T1000 (cell line): Measurements from ENCODE around the gene RPL10.

Experiments
- DNase-seq: peaks from one replicate; lab custom pipeline; 2025; ENCODE audit warnings: mixed read lengths; lab: John Stamatoyannopoulos, UW

The RPL10 gene

DNA sequence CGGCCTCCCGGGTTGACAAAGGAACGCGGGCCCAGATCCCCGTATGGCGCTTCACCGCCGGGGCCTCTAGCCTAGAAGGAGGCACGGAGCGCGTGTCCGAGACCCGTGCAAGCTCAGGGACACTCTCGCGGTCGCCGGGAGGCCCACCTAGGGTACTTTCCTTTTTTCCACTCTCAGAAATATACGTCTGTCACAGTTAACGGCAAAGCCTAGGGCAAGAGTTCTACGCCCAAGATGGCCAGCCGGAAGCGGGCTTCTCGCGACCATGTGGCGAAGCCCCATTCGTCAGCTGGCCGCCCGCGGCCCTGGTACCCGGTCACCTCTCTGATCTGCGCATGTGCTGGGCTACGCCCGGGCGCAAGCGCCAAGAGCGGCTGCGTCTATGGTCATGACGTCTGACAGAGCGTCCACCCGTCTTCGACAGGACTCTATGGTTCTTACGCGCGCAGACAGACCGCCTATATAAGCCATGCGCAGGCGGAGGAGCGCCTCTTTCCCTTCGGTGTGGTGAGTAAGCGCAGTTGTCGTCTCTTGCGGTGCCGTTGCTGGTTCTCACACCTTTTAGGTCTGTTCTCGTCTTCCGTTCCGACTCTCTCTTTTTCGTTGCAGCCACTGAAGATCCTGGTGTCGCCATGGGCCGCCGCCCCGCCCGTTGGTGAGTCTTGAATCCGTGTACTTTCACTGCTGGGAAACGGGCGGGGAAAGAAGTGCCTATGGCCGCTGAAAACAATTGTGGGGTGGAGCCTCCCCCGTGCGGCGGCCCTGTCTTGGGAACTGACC is at the start of gene RPL10:
Gene RPL10 (plus strand): TSS at position 490 of the 780 bp plus-strand sequence. CDS start 143 bp downstream, at position 633.
- peak; percentile 87 for DNase-seq

DNA sequence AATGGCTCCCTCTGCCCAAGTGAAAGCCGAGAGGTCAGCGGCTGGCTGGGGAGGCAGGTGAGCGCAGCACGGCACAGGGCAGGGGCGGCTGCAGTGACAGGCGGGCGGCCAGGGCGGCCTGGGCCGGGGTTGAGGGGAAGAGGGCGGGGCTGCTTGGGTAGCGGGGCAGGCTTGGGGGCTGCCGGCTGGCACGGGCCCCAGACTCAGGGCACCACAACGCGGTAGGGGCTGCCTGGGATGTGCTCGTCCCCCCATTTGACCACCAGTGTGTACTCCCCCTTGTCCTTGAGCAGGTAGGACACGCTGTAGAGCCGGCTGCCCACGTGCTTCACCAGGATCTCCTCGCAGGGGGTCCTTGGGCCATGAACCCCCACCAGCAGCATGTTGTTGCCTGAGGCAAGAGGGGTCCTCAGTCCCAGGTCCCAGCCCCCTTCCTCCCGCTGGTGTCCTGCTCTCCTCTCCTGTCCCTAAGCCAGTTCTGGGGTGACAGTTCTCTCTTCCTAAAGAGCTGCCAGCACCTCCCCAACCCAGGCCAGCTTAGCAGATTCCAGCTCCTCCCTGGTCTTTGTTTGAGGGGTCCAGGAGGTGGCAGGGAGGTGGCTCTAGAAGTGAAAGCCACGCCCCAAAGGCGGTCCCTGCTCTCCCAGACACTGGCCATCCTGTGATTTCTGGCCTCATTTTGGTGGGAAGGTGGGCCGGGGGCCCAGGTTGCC is 49.4 kb upstream of the RPL10 start:
- no peak for DNase-seq

DNA sequence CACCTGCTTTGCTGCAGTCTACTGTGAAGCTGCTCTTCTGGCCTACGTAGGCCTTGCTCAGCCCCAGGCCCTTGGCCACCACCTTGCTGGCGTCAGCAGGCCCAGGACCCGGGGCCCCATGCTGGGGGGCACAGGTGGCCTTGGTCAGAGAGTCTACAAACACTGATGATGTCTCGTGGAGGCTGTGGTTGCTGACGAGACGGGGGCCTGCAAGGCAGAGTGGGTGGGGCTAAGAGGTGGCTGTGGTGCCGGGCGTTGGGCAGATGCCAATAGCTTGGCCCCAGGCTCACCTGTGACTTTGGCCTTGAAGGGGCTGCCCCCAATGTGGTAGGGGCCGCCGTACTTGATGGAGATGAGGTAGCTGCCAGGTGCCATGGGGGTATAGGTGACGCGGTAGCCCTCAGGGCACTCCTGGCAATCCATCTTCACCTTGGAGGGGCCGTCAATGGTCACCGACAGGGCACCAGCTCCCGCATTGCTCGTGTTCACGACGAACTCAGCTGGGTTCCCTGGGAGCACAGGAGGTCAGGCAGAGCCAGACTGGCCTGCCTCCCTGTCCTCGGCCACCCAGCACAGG is 48.7 kb upstream of the RPL10 start:
- DNase-seq, result no peak

DNA sequence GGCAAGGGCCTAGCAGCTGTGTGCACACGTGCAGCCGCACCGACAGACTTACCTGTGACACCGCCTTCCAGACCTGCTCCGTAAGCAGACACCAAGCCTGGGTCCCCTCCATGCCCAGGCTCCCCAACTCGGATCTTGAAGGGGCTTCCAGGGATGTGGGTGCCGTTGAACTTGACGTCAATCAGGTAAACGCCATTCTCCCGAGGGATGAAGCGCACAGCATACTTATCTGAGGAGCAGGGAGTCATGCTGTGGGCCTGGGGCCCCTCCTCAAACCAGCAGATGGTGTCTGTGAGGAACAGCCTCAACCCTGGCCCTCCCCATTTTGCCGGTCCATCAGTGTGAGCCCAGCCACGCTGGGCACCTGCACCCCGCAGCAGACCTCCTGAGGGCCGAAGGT is 48.2 kb upstream of the RPL10 start:
- no peak for DNase-seq

DNA sequence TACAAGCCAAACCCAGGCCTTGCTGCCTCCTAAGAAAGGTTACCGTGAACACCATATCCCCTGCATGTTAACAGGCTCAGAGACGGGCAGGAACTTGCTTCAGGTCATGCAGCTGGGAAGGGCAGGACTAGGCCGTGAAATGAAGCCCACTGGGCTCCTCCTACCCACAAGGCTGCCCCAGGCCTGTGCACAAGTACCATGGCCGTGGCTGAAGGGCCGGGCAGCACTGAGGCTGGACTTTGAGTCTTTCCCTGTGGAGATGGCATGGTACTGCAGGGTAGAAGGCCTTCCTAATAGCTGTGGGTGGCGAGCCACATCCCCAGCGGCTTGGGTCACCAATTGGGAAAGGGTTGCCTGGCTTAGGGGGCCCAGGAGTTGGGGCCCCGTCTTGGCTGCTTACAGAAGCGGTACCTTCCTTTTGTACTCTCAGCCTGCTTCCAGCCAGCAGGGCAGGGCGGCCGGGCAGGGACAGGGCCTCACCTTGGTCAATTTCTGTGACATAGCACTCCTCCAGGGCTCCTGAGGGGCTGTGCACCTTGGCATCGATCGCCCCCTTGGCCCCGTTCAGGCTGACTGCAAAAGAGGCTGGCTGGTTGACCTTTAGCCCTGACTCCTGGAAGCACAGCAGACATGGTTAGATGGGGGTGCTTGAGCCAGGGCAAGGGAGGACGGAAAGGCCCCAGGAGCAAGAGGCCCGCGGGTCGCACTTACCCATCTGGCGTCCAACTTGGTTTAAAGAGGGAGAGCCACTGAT is 47.6 kb upstream of the RPL10 start:
- no peak for DNase-seq

DNA sequence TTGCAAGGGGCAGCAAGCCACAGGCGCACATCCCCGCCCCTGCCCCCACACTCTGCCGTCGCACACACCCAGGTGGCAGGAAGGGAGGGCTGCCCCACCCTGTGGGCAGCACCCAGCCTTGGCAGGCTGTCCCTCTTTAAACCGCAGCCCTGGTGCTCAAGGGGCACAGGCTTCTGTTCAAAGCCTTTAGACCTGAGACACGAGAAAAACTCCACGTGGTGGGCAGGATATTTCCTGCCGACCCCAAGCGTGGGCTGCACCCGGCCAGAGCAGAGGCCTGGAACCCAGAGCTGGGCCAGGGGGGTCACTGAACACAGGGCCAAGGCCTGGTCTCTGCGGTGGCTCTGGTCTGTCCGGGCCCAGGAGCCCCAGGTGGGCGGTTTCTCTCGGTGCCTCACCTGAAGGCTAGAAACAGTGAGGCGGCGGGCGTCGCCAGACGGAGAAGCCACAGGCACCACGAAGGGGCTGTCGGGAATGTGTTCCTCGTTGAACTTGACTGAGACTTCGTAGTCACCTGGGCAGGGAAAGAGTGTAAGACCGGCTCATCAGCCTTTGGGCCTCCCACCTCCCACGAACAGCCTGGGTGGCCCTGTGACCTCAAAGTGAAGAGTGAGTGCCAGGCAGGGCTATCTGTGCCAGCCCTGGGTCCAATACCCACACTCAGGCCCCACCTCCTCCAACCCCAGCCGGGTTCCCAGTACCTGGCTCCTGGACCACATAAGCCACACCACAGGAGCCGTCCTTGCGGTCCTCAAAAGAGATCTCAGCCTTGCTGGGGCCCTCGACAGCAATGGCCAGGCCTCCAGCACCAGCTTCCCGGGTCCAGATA is 46.8 kb upstream of the RPL10 start:
- DNase-seq, result no peak

DNA sequence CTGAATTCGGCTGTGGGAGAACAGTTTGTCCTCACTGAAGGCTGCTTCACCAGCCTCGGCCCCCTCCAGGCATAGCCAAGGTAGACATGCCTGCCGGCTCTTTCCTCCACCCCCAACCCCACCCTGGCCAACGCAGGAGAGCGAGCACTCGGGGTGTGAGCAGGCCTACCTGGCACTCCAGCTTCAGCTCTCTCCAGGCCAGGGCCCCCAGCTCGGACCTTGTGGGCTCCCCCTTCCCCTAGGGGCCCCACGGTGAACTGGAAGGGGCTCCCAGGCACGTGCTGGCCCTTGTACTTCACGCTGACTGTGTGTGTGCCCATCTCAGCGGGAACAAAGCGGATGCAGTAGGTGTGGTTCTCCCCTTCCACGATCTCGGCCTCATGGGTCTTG is 46.2 kb upstream of the RPL10 start:
- DNase-seq, result no peak

DNA sequence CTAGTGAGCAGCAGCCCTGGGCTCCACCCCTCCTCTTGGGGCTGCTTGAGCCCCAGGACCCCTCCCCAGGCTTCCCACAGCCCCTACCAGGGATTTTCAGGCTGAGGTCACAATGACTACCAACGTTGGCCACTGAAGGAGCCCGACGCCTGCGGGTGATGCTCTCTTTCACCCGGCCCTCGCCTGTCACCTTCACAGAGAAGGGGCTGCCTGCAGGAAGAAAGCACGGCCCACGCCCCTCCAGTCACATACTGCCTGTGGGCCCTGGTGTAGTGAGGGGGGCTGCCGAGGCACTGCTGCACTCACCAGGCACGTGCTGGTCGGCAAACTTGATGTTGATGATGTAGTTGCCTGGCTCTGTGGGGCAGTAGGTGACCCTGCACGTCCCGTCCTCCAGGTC is 45.7 kb upstream of the RPL10 start:
- no peak for DNase-seq

DNA sequence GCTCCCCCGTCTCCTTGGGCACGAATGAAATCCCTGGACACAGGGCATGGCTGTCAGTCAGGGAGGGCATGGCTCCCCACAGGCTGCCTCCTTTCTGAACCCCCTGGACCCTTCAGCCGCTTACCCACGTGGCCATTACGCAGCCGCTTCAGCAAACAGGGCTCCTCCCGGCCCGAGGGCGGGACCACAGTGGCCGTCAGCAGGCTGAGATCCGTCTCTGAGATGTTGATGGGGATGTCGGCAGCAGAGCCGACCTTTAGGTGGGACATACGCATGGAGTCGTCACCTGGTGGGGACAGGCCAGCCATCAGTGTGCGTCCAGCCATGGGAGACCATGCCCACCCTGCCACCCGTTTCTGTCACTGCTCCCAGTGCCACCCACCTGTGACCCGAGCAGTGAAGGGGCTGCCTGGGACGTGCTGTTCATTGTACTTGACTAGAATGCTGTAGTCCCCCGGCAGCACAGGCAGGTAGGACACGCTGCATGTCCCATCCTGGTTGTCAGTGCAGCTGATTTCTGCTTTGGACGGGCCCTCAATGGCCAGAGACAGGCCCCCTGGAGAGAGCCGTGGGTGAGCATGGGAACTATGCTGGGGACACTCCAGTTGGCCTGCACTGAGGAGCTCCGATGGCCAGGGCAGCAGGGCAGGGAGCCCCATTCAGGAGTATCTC is 44.9 kb upstream of the RPL10 start:
- no peak for DNase-seq

DNA sequence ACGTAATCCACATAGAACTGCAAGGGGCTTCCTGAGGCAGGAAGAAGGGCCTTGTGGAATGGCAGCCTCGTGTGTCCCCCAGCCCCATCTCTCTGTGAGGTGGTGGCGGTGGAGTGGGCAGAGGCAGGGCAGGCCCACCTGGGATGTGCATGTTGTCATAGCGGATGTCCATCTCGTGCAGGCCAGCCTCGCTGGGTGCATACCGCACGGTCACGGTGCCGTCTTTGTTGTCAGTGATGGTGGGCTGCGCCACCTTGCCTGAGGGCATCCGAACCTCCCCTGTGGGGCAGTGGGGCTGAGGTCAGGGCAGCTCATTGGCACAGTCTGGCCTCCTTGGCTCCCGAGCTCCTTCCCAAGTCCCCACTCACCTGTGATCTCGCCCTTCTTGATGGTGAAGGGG is 44.2 kb upstream of the RPL10 start:
- DNase-seq, result no peak

DNA sequence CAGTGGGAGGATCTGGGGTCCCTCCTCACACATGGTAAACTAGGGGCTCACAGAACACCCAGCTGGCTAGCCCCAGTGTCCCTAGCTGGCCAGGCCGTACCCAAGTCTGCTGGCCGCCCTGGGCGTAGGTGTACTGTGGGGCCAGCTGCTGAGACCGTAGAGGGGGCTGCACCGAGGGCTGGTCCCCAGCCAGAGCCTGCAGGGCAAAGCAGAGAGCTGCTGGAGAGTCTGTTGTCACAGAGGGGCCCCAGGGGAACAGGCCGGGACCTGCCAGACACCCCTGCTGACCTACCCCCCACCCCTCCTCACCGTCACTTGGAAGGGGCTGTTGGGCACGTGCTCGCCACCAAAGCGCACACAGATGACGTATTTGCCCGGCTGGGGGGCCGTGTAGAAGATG is 43.7 kb upstream of the RPL10 start:
- DNase-seq, result no peak

DNA sequence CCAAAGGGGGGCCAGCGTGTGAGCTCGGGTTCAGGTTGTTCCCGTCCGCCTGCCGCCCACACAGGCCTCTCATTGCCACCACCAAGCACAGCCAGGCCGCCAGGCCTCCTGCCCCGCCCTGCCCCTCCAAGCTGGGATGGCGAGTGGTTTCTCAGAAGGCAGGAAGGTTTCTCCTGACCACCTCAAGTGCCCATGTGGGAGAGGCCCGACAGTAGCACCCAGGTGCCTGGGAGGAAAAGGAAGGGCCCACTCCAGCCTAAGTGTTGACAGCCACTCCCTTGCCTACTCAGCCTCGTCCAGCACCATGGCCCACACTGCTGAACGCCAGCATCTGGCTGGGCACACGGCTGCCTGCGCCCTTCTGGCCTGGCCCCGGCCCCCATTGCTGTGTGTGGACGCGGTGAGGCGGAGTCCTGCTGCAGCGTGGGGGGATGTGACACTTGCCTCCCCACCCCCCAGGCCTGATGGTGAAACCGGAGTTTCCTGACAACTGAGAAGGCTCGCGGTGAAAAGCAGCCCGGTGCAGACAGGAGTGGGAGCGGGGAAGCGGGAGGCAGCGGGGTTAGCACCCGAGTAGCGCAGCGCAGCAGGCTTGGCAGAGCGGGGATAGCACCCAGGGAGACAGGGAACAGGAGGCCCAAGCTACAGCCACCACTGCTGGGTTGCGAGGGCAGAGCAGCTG is 42.9 kb upstream of the RPL10 start:
- no peak for DNase-seq

DNA sequence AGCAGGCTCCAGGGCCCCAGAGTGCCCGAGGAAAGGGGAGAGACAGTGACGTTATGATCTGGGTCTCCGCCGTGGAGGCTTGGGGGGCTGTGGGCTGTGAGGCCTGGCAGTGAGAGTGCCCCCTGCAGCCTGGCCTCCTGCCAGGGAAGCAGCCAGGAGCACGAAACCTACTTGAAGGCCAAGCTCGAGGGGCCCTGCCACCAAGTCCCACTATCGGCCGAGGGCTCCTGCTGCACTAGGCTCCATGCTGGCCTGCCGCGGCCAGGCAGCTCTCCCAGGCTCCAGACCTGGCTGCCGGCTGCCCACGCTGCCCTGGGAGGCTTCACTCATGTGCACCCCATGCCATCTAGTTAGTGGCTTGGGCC is 42.4 kb upstream of the RPL10 start:
- DNase-seq, result no peak

DNA sequence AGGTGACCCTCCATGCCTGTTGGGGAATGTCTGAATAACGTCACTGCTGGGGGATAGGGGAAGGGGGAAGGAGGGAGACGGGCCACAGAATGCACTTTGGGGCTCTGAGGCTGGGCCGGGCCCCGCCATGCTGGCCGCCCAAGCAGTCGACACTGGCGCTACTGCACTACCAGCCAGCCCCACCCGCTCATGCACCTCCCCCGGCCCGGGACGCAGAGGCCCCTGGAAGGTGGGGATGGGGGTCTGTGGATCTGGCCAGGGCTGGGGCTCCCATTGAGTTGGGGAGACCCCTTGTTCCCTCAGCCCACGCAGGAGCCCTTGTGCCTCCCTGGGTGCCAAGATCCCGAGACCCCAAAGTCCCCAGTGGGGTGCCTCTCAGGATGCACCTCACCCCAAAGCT is 41.6 kb upstream of the RPL10 start:
- DNase-seq, result no peak

DNA sequence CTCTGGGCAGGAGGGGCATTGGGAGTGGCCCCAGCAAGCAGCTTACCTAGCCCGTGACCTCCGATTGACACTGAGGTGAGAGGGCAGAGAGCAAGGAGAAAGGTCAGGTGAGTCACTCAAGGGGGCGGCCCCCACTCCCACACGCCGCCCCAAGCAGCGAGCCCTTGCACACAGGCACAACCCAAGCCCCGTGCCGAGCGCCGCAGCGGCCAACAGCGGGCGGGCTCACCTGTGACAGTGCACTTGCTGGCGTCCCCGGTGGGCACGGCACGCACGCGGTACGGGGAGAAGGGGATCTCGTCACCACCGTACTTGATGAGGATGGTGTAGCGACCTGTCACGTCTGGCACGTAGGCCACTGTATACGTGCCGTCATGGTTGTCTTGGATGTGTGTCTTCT is 41.0 kb upstream of the RPL10 start:
- no peak for DNase-seq

DNA sequence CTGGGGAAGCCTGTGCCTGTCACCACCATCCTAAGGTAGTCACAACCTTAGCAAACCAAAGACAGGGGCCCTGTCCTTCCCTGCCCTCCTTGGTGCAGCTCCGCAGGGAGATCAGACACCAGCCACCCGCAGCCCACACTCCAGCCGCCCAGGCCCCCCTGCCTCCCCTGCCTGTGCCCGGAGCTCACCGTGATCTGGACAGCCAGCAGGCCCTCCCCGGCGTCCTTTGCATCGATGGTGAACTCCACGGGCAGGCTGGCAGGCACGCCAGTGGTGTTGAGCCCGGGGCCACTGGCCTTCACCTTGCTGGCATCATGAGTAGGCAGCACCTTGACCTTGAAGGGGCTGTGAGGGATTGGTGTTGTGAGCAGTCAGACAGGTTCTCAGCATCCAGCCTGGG is 40.2 kb upstream of the RPL10 start:
- DNase-seq, result no peak

DNA sequence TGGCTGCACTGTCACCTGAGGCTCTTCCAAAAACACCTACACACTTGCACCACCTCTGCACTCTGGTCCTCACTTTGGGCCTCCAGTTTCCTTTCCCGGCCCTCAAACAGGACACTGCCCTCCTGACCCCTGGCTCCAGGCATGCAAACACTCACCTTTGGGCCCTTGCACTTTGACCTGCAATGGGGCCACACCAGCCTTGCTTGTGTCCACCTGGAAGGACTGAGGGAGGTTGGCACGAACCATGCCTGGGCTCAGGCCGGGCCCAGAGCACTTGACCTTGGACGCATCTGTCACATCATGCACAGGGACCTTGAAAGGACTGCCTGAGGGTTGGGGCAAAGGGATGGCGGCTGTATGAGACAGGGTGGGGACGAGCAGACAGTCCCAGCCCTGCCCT is 39.3 kb upstream of the RPL10 start:
- no peak for DNase-seq

DNA sequence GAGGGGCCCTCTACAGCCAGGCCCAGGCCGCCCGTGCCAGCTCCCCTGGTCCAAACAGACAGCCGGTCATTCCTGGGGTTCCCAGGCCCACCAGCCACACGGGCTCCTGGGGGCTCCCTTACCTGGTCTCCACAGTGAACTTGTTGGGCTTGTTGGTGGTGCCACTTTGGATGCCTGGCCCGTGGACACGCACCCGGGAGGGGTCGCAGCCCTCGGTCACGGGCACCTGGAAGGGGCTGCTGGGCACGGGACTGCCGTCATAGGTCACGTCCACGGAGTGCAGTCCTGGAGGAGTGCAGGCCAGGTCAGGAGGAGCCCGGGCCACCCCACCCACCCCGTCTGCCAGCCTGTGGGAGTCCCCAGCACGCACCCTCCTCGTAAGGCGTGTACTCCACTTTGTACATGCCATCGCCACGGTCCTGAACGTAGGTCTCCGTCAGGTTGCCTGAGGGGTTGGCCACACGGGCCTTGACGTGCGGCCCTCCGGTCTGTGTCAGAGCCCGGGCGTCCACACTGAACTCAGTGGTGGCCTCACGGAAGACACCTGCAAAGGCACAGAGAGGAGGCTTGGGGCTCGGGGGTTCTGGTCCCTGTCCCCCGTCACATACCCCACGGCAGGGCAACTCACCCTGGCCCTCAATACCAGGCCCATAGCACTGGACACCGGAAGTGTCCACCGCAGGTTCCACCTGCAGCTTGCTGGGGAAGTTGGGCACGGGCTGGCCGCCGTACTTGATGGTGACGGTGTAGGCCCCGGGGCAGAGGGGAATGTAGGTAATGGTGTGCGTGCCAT is 38.6 kb upstream of the RPL10 start:
- DNase-seq, result no peak

DNA sequence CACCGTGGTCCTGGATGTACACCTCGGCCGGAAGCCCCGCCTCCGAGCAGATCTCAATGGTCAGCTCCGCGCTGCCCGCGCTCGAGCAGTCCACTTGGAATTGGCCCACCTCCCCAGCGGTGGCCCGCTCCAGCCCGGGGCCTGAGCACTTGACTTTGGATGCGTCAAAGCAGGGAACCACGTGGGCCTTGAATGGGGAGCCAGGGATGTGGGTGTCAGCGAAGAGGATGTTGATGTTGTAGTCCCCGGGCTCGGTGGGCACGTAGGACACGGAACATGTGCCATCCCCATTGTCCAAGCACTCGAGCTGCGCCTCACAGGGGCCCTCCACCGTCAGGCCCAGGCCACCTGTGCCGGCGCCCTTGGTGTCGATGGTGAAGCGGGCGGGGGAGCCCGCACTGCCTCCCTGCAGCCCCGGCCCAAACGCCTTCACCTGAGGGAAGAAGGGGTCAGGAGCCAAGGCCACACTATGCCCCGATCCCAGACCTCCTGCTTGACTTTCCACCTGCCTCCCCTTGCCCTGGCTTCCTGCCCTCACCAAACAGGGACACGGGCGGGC is 37.9 kb upstream of the RPL10 start:
- no peak for DNase-seq
